KBM-7 (cell line): ENCODE results near the gene C6orf118.

Source experiments
- DNase-seq: peaks from one replicate; pipeline ENCODE4 v3.0.0-alpha.2; 2015
- in situ Hi-C: fragments of 300-500 bp; cut with MboI; formaldehyde crosslinking; loops from 2 replicates; pipeline ENCODE4 v1.14.3; 2020; ENCODE audit warnings: low sequenced_read_pairs, low pct_unique_long_range_greater_than_20kb, mixed read lengths

Gene C6orf118

DNA sequence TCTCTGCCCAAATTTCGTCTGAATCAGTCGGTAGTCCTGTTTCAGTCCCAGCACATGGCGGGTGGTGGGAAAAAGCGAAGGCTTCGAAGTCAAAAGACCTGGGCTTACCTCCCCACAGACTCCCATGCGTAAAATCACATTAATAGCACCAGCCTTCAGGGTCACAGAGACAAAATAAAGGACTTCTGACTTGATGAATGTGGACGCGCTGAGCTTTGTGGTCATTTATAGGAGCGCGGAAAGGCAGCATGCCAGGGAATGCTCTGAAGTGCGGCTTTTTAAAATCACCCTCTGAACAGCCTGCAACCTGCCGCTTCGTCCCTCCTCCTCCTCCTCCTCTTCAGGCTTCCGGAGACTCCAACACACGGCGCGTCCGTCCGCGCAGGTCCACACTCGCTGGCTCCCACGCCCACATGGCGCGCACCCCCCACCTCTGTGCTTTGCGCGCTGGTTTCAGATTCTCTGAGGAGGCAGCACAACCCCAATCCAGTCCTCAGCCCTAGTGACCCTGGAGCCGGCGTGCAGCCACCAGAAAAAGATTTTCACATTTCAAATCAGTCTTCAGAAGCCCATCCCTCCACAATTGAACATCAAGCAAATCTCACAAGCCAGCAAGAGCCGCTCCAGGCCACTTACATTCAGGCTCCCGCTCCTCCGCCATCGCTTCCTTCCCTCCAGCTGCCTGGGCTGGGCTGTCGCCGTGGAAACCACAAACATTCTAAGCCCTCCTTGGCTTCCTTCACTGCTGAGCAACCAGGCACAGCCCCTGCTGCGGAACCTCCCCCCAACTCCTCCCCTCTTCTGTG is at the start of gene C6orf118:
C6orf118 (minus strand) TSS at position 680 of the 806 bp plus-strand sequence; CDS start at position 661, 19 bp downstream.
- in situ Hi-C loops, result no loop called here
- peak; percentile 77 for DNase-seq

- no peak for DNase-seq
- in situ Hi-C loops, result no loop called here
These were observed 36.3 kb upstream of the C6orf118 start for GRCh38 chr6:165345700-165346099.

DNA sequence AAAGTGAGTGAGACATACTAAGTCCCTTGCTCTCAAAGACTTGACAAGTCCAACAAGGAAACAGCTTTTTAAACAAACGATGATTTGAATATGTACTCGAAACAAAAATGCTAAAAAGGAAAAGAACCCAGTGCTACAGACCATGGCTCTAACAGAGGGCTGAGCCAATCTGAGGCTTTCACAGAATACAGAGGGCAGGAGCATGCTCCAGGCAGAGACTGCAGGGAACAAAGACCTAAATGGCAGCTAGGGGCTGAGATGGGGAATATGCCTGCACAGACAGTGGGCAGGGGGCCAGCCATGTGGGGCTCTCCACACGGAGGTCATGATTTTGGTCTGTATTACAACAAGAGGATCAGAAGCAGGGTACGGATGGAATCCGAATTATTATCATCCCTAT is 31.1 kb upstream of the C6orf118 start:
- DNase-seq, result no peak
- in situ Hi-C loops, result no loop called here

DNA sequence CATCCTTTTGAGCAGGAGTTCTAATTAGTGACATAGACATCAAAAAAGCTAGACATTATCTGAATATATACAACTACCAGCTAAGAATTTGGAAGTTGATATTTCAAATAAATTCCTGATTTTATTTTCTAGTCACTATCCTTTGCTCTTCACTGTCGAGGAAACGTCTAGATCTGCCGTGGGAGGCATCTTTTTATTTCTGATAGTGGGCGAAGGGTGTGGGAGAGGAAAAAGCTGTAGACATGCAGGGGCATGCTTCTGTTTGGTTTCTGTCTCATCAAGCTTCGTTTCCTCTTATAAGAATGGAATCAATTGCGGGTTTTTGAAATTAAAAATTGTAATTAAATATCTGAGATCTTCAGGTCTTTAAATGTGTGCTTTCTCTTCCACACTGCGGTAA is 16.2 kb upstream of the C6orf118 start:
- no peak for DNase-seq
- in situ Hi-C loops, result no loop called here

DNA sequence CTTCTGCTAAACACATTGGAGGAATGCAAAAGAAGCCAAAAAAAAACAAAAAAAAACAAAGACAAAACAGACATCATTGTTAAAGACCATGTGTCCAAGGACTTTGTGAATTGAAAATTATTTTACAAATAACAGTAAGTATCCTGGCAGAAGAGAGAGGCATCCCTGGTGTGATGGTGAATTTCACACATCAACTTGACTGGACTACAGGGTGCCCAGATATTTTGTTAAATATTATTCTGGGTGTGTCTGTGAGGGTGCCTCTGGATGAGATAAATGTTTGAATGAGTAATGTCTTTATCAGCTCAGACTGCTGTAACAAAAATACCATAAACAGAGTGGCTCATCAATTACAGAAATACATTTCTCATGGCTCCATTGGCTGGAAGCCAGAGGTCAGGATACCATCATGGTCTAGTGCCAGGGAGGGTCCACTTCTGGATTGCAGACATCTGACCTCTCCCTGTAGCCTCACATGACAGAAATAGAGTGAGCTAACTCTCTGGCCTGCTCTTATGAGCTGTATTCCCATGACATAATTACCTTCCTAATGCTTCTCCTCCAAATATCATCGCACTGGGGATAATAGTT is 12.2 kb upstream of the C6orf118 start:
- in situ Hi-C loops, result no loop called here
- no peak for DNase-seq

DNA sequence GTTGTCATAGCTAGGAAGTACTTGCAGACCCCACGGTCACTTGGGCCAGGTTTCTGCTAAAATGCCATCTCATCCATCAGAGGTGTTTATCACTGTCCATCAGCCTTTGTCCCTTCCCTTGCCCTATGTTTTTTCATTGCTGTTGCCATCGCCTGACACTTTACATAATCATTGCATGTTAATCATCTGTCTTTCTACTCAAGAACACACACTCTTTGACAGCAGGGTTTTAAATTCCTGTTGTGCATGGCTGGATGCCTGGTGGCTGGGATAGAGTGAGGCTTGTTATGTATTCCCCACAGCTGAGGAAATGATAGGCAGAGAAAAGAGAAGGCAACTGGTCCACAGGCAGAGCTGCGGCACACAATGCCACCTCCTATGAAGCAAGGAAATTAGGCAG is 11.7 kb upstream of the C6orf118 start:
- in situ Hi-C loops, result no loop called here
- no peak for DNase-seq

GRCh38 chr6:165317723-165318122 is 8.3 kb upstream of the C6orf118 start:
- no peak for DNase-seq
- in situ Hi-C loops, result no loop called here

DNA sequence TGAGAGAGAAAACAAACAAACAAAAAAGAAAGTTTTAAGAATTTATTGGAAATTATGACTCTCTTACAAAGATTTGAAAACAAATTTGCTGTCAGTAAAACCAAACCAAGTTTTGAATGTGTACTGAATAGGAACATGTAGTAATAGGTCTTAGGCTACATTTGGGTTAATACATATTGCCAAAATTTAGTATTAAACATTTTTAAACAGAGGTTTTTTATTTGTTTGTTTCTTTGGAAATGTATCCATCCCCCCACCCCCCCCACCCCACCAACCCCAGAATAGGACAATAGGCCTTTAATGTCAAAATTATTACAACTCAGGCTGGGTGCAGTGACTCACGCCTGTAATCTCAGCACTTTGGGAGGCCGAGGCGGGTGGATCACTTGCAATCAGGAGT is 2.5 kb downstream of the C6orf118 start:
- in situ Hi-C loops, result no loop called here
- DNase-seq, result no peak

GRCh38 chr6:165301372-165302246 is 7.8 kb downstream of the C6orf118 start:
- no peak for DNase-seq
- in situ Hi-C loops, result no loop called here

DNA sequence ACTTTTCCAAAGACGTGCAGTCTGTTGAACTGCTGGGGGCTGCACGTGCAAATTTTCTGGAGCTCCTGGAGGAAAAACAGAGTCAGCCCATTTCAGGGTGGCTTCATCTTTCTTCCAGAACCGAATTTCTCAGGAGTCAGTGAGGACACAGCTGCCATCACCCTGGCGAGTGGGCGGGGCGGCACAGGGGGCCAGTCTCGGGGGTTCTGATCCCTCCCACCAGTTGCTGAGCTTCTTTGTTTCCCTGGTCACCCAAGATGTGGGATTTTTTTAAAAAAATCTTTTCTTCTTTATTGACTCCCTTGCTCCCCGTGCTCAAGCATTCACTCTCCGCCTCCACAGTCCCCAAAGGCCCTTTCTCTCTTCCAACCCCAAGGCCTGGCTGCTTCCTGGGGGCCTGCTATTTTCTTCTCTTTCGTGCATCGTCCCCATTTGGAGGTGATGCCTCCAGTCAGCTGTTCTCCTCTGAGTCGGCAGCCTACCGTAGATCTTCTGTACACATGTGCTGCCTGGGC is 8.9 kb downstream of the C6orf118 start:
- no peak for DNase-seq
- in situ Hi-C loops, result no loop called here

GRCh38 chr6:165298875-165299274 is 10.5 kb downstream of the C6orf118 start:
- no peak for DNase-seq
- in situ Hi-C loops, result no loop called here

- no peak for DNase-seq
- in situ Hi-C loops, result no loop called here
These were observed 11.0 kb downstream of the C6orf118 start for GRCh38 chr6:165298402-165298801.

GRCh38 chr6:165292657-165293056 is 16.7 kb downstream of the C6orf118 start:
- in situ Hi-C loops, result no loop called here
- DNase-seq, result no peak

GRCh38 chr6:165274611-165275010 is 34.8 kb downstream of the C6orf118 start:
- in situ Hi-C loops, result no loop called here
- DNase-seq, result no peak

DNA sequence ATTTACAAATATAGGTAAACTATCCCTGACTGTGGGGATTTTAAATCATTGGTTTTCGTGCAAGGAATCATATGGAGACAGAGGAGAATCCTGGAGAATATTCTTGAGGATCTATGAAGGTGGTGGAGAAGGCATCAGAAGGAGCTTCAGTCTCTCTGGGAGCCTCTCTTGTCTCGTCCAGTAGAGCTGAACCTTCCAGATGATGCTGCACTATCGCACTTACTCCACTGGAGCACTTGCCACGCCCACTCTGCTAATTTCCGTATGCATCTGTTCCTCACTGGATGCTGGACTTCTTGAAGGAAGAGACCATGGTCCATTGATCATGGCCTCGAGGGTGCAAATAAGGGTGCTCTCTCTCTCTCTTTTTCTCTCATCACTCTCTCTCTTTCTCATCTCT is 36.8 kb downstream of the C6orf118 start:
- DNase-seq, result no peak
- in situ Hi-C loops, result no loop called here

DNA sequence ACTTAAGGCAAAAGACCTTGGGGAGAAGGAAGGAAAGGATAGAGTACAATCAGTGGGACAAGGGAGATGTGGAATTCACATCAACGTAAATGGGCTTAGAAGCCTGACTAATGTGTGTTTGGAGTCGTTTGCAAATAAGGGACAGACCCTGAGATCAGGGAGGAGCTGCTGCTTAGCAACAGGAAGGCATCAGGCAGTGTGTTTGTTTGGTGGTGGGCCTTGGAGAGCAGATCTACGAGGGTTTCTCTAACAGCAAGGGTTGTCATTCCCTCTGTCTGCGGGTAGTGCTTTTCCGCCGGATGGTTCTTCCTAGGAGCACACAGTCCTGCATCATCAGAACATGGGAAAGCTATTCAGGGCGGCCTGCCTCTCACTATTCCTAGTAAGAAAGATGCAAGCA is 40.4 kb downstream of the C6orf118 start:
- no peak for DNase-seq
- in situ Hi-C loops, result no loop called here

DNA sequence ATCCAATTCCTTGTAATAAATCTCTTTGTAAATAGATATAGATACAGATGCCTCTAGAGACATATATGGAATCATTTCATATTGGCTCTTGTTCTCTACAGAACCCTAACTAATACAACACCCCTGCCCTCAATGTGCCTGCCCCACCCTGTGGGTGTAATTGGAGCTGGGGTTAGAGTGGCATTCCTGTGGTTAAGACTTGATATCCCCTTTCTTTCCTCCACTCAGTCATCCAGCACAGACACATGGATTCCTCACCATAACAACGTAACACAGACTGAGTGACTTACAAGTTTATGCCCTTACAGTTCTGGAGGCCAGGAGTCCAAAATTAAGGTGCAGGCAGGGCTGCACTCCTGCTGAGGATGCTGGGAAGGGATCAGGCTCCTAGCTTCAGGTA is 42.8 kb downstream of the C6orf118 start:
- DNase-seq, result no peak
- in situ Hi-C loops, result no loop called here

GRCh38 chr6:165266191-165266590 is 43.2 kb downstream of the C6orf118 start:
- in situ Hi-C loops, result no loop called here
- no peak for DNase-seq

- no peak for DNase-seq
- in situ Hi-C loops, result no loop called here
These were observed 48.9 kb downstream of the C6orf118 start for GRCh38 chr6:165260462-165260861.

- in situ Hi-C loops, result no loop called here
- no peak for DNase-seq
These were observed 59.6 kb downstream of the C6orf118 start for GRCh38 chr6:165249808-165250207.
